A549 treated with AZD2906 at 1 μM for 4 hours (cell line): ENCODE measurements around the gene ANKRA2. TPM values are rescaled to one million over a fixed set of nuclear protein-coding genes. Genes with fewer than 3 reads are reported as not detected.

Experiments
- total RNA-seq: library from RNA; stranded (reverse); fragments of 200-300 nt; extraction: Qiagen RNA extraction; gene quantifications from 5 replicates; pipeline ENCODE4 v1.2.3, GENCODE V29; 2022

The ANKRA2 gene
- total RNA-seq: 10.1 to 12.6 TPM (median 11.8 TPM) in 5 replicates

GRCh38 chr5:73565139-73565968, at the start of gene ANKRA2, which contains the start of gene UTP15:
Gene ANKRA2 (minus strand): TSS chr5:73565639. CDS start chr5:73562881, 2,758 bp downstream.
Gene UTP15 (plus strand): TSS chr5:73565743. CDS start chr5:73567345, 1,602 bp downstream.

Other genes with a start within 250 kb of the ANKRA2 start
- gene FOXD1, start 116.9 kb downstream of the ANKRA2 start, total RNA-seq: 12.2 to 19.4 TPM (median 17.7 TPM) in 5 replicates
- 1,061 to 1,200 TPM (median 1,081 TPM) in 5 replicates for gene BTF3, start 67.2 kb downstream of the ANKRA2 start, total RNA-seq
- gene UTP15, start 104 bp upstream of the ANKRA2 start, total RNA-seq: 17.9 to 21.8 TPM (median 18.5 TPM) in 5 replicates
- 10.5 to 12.0 TPM (median 11.4 TPM) in 5 replicates for gene ARHGEF28, start 60.6 kb upstream of the ANKRA2 start, total RNA-seq